OCI-LY7 (cell line): Measurements from ENCODE around the gene RAB35. TPM values are rescaled to one million over a fixed set of nuclear protein-coding genes. Genes with fewer than 3 reads are reported as not detected.
A peak's percentile ranks its signal among the peaks of the same experiment; 100 is the strongest.

Experiments used
- BruUV-seq: library from RNA; stranded (reverse); fragments of 400-500 nt; replicated peaks from 2 replicates; lab custom pipeline; 2021; lab: Mats Ljungman, UMichigan
- CTCF ChIA-PET: fragments of 300-600 bp; sonication (Branson Sonifier 250); formaldehyde crosslinking; loops from one replicate; lab custom pipeline; 2022; ENCODE audit warnings: antibody characterized with exemption; ENCODE audit not compliant: unreplicated experiment; lab: Charles Lee
- POLR2A ChIA-PET: fragments of 300-600 bp; sonication (Branson Sonifier 250); formaldehyde crosslinking; loops from one replicate; lab custom pipeline; 2022; ENCODE audit warnings: antibody characterized with exemption; lab: Charles Lee
- DNase-seq: peaks from one replicate; pipeline ENCODE4 v3.0.0-alpha.2; 2015; ENCODE audit warnings: low spot score
- H2AFZ ChIP-seq: fragments of 200-600 bp; sonication (generic), shearing (Covaris generic); 2 replicates; pipeline ENCODE4 v1.6.1; 2014; ENCODE audit warnings: mild to moderate bottlenecking, antibody characterized with exemption, low read length, moderate library complexity
- H3K27ac ChIP-seq: fragments of 200-600 bp; sonication (generic); 2 replicates; pipeline ENCODE4 v1.5.1; 2014; ENCODE audit warnings: mixed run types, low read depth, mild to moderate bottlenecking, moderate library complexity, low read length, inconsistent platforms; ENCODE audit not compliant: poor library complexity, severe bottlenecking
- H3K36me3 ChIP-seq: fragments of 200-600 bp; sonication (generic); 2 replicates; pipeline ENCODE4 v1.6.1; 2014; ENCODE audit warnings: mild to moderate bottlenecking, antibody characterized with exemption, low read length, moderate library complexity, mixed read lengths; ENCODE audit not compliant: insufficient read depth
- H3K4me1 ChIP-seq: fragments of 200-600 bp; sonication (generic); 2 replicates; pipeline ENCODE4 v1.5.1; 2014; ENCODE audit warnings: mild to moderate bottlenecking, low read length; ENCODE audit not compliant: insufficient read depth, poor library complexity, severe bottlenecking
- H3K4me2 ChIP-seq: fragments of 200-600 bp; sonication (generic); 2 replicates; pipeline ENCODE4 v1.6.1; 2014; ENCODE audit warnings: mild to moderate bottlenecking, low read length
- H3K4me3 ChIP-seq: fragments of 200-600 bp; sonication (generic); 2 replicates; pipeline ENCODE4 v1.5.1; 2014; ENCODE audit warnings: mild to moderate bottlenecking, low read depth, low read length; ENCODE audit not compliant: poor library complexity, severe bottlenecking
- H3K79me2 ChIP-seq: fragments of 200-600 bp; sonication (generic); 2 replicates; pipeline ENCODE4 v1.6.1; 2016; ENCODE audit warnings: low read depth, mild to moderate bottlenecking, low read length, moderate library complexity, mixed read lengths; ENCODE audit not compliant: insufficient read depth
- H3K9me2 ChIP-seq: fragments of 200-600 bp; sonication (generic); 2 replicates; pipeline ENCODE4 v1.6.1; 2016; ENCODE audit warnings: mild to moderate bottlenecking, low read length, mixed read lengths; ENCODE audit not compliant: insufficient read depth
- H3K9me3 ChIP-seq: fragments of 200-600 bp; sonication (generic); 2 replicates; pipeline ENCODE4 v1.6.1; 2014; ENCODE audit warnings: mild to moderate bottlenecking, mixed run types, low read length, mixed read lengths
- H4K20me1 ChIP-seq: fragments of 200-600 bp; sonication (generic); 2 replicates; pipeline ENCODE4 v1.6.1; 2014; ENCODE audit warnings: mild to moderate bottlenecking, antibody characterized with exemption, low read length, moderate library complexity, mixed read lengths; ENCODE audit not compliant: insufficient read depth
- EZH2phosphoT487 ChIP-seq: fragments of 200-600 bp; sonication (generic); IDR thresholded peaks from 2 replicates; pipeline ENCODE4 v1.6.1; 2018; ENCODE audit warnings: low read depth, borderline replicate concordance, mild to moderate bottlenecking, mixed run types, antibody characterized with exemption, low read length, moderate library complexity, mixed read lengths
- intact Hi-C: fragments of 100-400 bp; cut with micrococcal nuclease; formaldehyde crosslinking; loops from one replicate; pipeline ENCODE4 v1.10.0; 2022; ENCODE audit not compliant: unreplicated experiment
- total RNA-seq, 2 experiments: library from RNA; depleted of rRNA in 1 of 2; stranded (reverse); fragments of >200 nt in 1 of 2; shearing (Covaris generic) in 1 of 2; gene quantifications; 2 replicates each; pipeline ENCODE4 v1.2.3, GENCODE V29; 2014 to 2022
- TF ChIP-seq, protein P1 (sequence below): fragments of 200-600 bp; sonication (generic); conservative IDR thresholded peaks from 2 replicates; pipeline ENCODE4 v1.5.1; 2014; ENCODE audit warnings: mild to moderate bottlenecking, antibody characterized with exemption, low read length, moderate library complexity, mixed read lengths

The RAB35 gene
- total RNA-seq, 2 experiments from 2014 or later: 42.2 to 85.9 TPM

DNA sequence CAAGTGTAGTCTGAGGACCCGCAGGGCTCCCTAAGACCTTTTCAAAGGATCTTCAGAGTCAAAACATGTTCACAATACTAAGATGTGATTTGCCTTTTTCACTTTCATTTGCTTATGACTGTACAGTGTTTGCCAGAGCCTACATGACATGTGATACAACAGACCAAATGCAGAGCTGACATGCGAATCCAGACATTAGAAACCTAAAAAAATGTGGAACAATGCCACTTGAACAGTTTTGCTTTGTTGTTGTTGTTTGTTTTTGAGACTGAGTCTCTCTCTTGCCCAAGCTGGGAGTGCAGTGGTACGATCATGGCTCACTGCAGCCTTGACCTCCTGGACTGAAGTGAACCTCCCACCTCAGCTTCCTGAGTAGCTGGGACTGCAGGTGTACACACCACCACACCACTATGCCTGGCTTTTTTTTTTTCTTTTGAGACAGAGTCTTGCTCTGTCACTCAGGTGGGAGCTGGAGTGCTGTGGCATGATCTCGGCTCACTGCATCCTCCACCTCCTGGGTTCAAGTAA is 5.3 kb upstream of the RAB35 start:
- POLR2A ChIA-PET: interaction anchor here (0.6 to 8.4 kb wide), 6 partner anchors 10 to 79 kb away, joined by 3 to 86 read pairs (median 18); partner anchors contain the start of gene RPLP0
- no peaks in the 10 kb centered on the region for H3K9me2 ChIP-seq
- peaks cover 36% of the 10 kb centered on the region for H3K79me2 ChIP-seq
- DNase-seq: peak; percentile 72
- H3K9me3 ChIP-seq: no peaks in the 10 kb centered on the region
- peak overlapping the region; percentile 77 for H3K27ac ChIP-seq
- H3K36me3 ChIP-seq: peaks cover 27% of the 10 kb centered on the region
- TF ChIP-seq EZH2phosphoT487: no peak
- TF ChIP-seq, protein P1, sequence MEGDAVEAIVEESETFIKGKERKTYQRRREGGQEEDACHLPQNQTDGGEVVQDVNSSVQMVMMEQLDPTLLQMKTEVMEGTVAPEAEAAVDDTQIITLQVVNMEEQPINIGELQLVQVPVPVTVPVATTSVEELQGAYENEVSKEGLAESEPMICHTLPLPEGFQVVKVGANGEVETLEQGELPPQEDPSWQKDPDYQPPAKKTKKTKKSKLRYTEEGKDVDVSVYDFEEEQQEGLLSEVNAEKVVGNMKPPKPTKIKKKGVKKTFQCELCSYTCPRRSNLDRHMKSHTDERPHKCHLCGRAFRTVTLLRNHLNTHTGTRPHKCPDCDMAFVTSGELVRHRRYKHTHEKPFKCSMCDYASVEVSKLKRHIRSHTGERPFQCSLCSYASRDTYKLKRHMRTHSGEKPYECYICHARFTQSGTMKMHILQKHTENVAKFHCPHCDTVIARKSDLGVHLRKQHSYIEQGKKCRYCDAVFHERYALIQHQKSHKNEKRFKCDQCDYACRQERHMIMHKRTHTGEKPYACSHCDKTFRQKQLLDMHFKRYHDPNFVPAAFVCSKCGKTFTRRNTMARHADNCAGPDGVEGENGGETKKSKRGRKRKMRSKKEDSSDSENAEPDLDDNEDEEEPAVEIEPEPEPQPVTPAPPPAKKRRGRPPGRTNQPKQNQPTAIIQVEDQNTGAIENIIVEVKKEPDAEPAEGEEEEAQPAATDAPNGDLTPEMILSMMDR: no peak
- no peak overlapping the region for H2AFZ ChIP-seq
- H3K4me3 ChIP-seq: peak overlapping the region; percentile 20
- H3K4me1 ChIP-seq: peaks cover 63% of the 10 kb centered on the region
- peak overlapping the region; percentile 80 for H3K4me2 ChIP-seq
- H4K20me1 ChIP-seq: no peaks in the 10 kb centered on the region
- intact Hi-C loops: loop anchor here (1.0 to 5.0 kb wide), 2 partner anchors 10 to 70 kb away; partner anchors contain the start of gene GCN1
- CTCF ChIA-PET: interaction anchor here (0.6 to 1.4 kb wide), 3 partner anchors 33 to 144 kb away, joined by 3 to 4 read pairs (median 3); partner anchors contain the start of gene PXN
- no TSS peak for BruUV-seq

DNA sequence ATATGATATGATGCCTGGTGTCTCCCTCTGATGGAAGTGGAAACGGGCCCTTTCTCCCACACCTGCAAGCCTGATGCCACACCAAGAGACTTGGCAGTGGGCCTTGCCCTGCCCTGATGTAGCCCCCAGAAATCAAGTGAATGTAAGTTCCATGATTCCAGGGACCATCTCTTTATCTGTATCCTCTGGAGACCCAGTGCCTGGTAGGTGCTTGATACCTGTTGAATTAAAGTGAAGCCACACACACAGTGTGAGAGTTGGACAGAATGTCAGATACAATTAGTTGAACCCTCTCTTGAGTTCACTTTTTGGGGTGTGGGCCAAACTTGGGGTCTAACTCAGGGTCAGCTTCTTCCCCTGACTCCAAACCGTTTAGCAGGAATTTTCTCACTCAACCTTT is 4.8 kb upstream of the RAB35 start:
- H3K36me3 ChIP-seq: peaks cover 22% of the 10 kb centered on the region
- no peaks in the 10 kb centered on the region for H3K9me2 ChIP-seq
- H3K4me3 ChIP-seq: peak overlapping the region; percentile 20
- no peaks in the 10 kb centered on the region for H3K9me3 ChIP-seq
- H3K4me1 ChIP-seq: peaks cover 63% of the 10 kb centered on the region
- intact Hi-C loops: loop anchor here (5.0 kb wide), 1 partner anchor 71 kb away; the partner anchor contains the start of gene GCN1
- no peaks in the 10 kb centered on the region for H4K20me1 ChIP-seq
- CTCF ChIA-PET: interaction anchor here (0.6 kb wide), 1 partner anchor 37 kb away, joined by 3 read pairs; no protein-coding TSS in a partner anchor
- no TSS peak for BruUV-seq
- peak overlapping the region; percentile 77 for H3K27ac ChIP-seq
- TF ChIP-seq, protein P1: no peak
- TF ChIP-seq EZH2phosphoT487: no peak
- no peak for DNase-seq
- peak overlapping the region; percentile 80 for H3K4me2 ChIP-seq
- no peak overlapping the region for H2AFZ ChIP-seq
- H3K79me2 ChIP-seq: peaks cover 36% of the 10 kb centered on the region
- POLR2A ChIA-PET: interaction anchor here (0.7 to 8.4 kb wide), 6 partner anchors 10 to 79 kb away, joined by 4 to 86 read pairs (median 16); partner anchors contain the start of gene RPLP0
